ENCODE measurements around the gene SLC25A53. TPM values are rescaled to one million over a fixed set of nuclear protein-coding genes. Genes with fewer than 3 reads are reported as not detected.

SLC25A53 gene, protein sequence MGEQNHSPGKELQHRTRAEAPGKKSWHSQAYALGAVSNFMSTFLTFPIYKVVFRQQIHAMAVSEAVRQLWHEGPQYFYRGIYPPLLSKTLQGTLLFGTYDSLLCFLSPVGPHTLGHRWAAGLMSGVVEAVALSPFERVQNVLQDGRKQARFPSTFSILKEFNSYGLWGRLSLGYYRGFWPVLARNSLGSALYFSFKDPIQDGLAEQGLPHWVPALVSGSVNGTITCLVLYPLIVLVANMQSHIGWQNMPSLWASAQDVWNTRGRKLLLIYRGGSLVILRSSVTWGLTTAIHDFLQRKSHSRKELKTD
- 2.2 and 5.8 TPM in 2 replicates for total RNA-seq (2014; rRNA removed; shearing (Covaris generic); ENCODE audit: low replicate concordance)

DNA sequence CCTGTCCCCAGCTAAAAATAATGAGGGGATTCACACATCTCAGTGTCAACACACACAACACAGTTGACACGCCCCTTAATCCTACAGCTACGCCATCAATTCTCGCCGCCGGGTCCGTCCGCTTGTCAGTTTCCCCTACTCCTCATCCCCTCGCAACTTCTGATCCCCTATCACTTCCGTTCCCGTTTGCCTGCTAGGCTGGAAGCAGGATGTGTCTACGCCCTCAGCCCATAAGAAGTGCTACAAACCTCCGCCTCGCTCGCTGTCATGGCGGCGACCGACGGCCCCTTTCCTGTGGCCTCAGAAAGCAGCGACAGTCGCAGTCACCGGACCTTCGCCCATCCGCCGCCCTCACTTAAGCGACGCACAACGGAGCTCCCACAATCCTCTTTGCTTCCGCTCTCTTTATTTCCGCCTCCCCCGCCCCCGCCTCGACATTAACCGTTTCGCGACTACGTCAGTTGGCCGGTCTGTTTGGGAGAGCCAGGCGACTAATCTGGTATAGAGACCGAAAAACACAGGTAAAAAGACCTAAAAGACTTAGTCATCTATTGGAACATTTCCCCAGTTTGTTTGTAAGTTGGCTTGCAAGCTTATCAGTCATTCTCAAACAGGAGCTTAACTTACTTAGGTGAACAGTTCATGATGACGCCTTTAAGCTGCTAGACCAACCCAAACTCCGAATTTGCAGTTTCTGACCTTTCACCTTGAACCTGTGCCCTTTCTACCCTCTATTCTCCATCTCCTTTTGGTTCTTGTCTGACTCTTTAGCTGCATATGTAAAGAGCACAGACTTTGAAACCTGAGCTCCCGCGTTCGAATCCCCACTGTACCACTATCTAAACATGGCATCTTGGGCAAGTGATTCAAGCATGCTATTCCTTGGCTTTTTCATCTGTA is at the start of gene SLC25A53:
Gene SLC25A53 (minus strand): TSS at position 380 of the 900 bp plus-strand sequence. CDS start 51,752 bp downstream, outside the sequence.
- H2AFZ ChIP-seq (ENCODE audit: low read length): 0 out of 2 replicates have a peak within 1 kb of the TSS, but pooled peaks have one; percentile 32
- H3K4me3 ChIP-seq (ENCODE audit: low read length): peak within 1 kb of the TSS; percentile 77
- no peaks in the 10 kb centered on the region for H3K27me3 ChIP-seq (ENCODE audit: low read length)
- H3K9me2 ChIP-seq (replicated peaks; ENCODE audit: insufficient read depth, low read length): no peaks in the 10 kb centered on the region
- H3K36me3 ChIP-seq (ENCODE audit: insufficient read depth, low read length): no peaks in the 10 kb centered on the region
- H4K20me1 ChIP-seq (ENCODE audit: insufficient read depth, low read depth, low read length): no peaks in the 10 kb centered on the region
- peak within 1 kb of the TSS; percentile 86 for H3K27ac ChIP-seq (ENCODE audit: low read length)
- H3K4me1 ChIP-seq (ENCODE audit: low read length): peaks cover 17% of the 10 kb centered on the region
- peak within 1 kb of the TSS; percentile 83 for H3K4me2 ChIP-seq (ENCODE audit: low read depth, low read length, poor library complexity, severe bottlenecking)
- peaks cover 30% of the 10 kb centered on the region for H3K79me2 ChIP-seq (ENCODE audit: low read length)
- peak; percentile 93 for DNase-seq
- no peaks in the 10 kb centered on the region for H3K9me3 ChIP-seq (ENCODE audit: low read length)
- peak within 1 kb of the TSS; percentile 75 for H3K9ac ChIP-seq (ENCODE audit: low read length)

DNA sequence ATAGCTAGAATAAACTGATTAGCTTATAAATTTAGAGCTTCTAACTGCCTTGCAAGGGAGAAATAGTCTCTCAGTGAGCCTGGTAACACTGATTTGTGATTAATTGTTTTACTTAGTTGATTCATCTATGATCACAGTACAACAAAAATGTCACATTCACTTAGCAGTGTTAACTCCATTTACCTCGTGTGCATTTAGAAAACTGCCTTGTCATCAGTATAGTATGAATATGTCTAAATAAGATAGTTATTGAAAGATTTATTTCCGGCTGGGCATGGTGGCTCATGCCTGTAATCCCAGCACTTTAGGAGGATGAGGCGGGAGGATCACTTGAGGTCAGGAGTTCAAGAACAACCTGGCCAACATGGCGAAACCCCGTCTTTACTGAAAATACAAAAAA is 48.7 kb upstream of the SLC25A53 start:
- H3K9me2 ChIP-seq (replicated peaks; ENCODE audit: insufficient read depth, low read length): no peaks in the 10 kb centered on the region
- DNase-seq: no peak
- H3K27me3 ChIP-seq (ENCODE audit: low read length): no peaks in the 10 kb centered on the region
- H3K9me3 ChIP-seq (ENCODE audit: low read length): no peaks in the 10 kb centered on the region
- no peaks in the 10 kb centered on the region for H3K79me2 ChIP-seq (ENCODE audit: low read length)
- no peak overlapping the region for H3K4me2 ChIP-seq (ENCODE audit: low read depth, low read length, poor library complexity, severe bottlenecking)
- no peak overlapping the region for H2AFZ ChIP-seq (ENCODE audit: low read length)
- H3K36me3 ChIP-seq (ENCODE audit: insufficient read depth, low read length): no peaks in the 10 kb centered on the region
- no peak overlapping the region for H3K4me3 ChIP-seq (ENCODE audit: low read length)
- H3K27ac ChIP-seq (ENCODE audit: low read length): no peak overlapping the region
- H4K20me1 ChIP-seq (ENCODE audit: insufficient read depth, low read depth, low read length): no peaks in the 10 kb centered on the region
- H3K9ac ChIP-seq (ENCODE audit: low read length): no peak overlapping the region
- H3K4me1 ChIP-seq (ENCODE audit: low read length): no peaks in the 10 kb centered on the region

DNA sequence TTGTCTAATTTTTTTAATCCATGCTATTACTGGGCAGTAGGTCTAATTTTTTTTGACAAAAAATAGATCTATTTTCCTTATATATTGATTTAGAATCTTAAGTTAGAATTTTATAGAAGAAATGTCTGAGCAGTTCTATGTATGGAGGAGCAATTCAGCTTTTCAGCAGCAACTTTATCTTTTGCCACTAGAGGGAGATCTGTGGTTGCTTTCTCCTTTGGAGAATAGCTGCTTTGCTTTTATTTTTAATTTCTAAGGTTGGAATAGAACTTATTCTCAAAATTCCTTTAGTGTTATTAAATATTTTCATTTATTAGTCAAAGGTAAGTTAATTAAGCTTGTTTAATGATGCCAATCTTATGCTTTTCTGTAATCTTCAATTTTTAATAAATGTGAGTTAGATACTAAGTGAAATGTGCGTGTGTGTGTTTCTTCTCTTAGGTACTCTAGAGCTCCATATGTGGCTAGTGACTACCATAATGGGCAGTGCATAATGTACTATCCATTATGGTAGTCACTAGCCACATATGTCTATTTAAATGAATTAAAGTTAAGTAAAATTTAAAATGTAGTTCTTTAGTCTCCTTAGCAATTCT is 38.8 kb upstream of the SLC25A53 start:
- H3K4me3 ChIP-seq (ENCODE audit: low read length): no peak overlapping the region
- no peak overlapping the region for H3K4me2 ChIP-seq (ENCODE audit: low read depth, low read length, poor library complexity, severe bottlenecking)
- H3K36me3 ChIP-seq (ENCODE audit: insufficient read depth, low read length): no peaks in the 10 kb centered on the region; the same call in 1 of the 2 replicates
- no peaks in the 10 kb centered on the region for H3K9me2 ChIP-seq (replicated peaks; ENCODE audit: insufficient read depth, low read length)
- no peaks in the 10 kb centered on the region; the same call in 1 of the 2 replicates for H3K4me1 ChIP-seq (ENCODE audit: low read length)
- no peak overlapping the region for H2AFZ ChIP-seq (ENCODE audit: low read length)
- peak; percentile 80 for DNase-seq
- H3K9me3 ChIP-seq (ENCODE audit: low read length): no peaks in the 10 kb centered on the region
- no peaks in the 10 kb centered on the region for H3K27me3 ChIP-seq (ENCODE audit: low read length)
- H3K9ac ChIP-seq (ENCODE audit: low read length): no peak overlapping the region
- H4K20me1 ChIP-seq (ENCODE audit: insufficient read depth, low read depth, low read length): no peaks in the 10 kb centered on the region
- H3K27ac ChIP-seq (ENCODE audit: low read length): no peak overlapping the region
- H3K79me2 ChIP-seq (ENCODE audit: low read length): no peaks in the 10 kb centered on the region

DNA sequence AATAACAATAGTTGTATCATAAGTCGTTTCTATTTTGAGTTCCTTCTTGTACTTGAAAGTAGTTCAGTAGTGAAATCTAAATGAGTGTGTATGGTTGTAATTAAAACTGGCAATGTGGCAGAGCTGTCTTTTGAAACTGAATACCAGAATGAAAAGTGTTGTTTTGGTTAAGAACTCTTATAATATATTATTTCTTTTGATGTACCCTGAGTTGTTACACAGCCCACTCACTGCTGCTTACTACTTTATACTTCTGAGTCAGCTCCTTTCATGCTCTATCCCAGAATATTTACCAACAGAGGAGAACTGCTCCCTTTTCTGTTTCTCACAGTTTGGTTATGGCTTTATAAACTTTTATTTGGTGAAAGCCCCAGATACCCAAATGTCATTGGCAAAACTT is 38.2 kb upstream of the SLC25A53 start:
- no peak overlapping the region for H3K9ac ChIP-seq (ENCODE audit: low read length)
- H2AFZ ChIP-seq (ENCODE audit: low read length): no peak overlapping the region
- H3K4me2 ChIP-seq (ENCODE audit: low read depth, low read length, poor library complexity, severe bottlenecking): no peak overlapping the region
- H4K20me1 ChIP-seq (ENCODE audit: insufficient read depth, low read depth, low read length): no peaks in the 10 kb centered on the region
- no peaks in the 10 kb centered on the region for H3K9me2 ChIP-seq (replicated peaks; ENCODE audit: insufficient read depth, low read length)
- DNase-seq: no peak
- H3K4me1 ChIP-seq (ENCODE audit: low read length): no peaks in the 10 kb centered on the region; the same call in 1 of the 2 replicates
- no peaks in the 10 kb centered on the region for H3K27me3 ChIP-seq (ENCODE audit: low read length)
- no peaks in the 10 kb centered on the region for H3K9me3 ChIP-seq (ENCODE audit: low read length)
- H3K79me2 ChIP-seq (ENCODE audit: low read length): no peaks in the 10 kb centered on the region
- no peaks in the 10 kb centered on the region; the same call in 1 of the 2 replicates for H3K36me3 ChIP-seq (ENCODE audit: insufficient read depth, low read length)
- no peak overlapping the region for H3K27ac ChIP-seq (ENCODE audit: low read length)
- H3K4me3 ChIP-seq (ENCODE audit: low read length): no peak overlapping the region

DNA sequence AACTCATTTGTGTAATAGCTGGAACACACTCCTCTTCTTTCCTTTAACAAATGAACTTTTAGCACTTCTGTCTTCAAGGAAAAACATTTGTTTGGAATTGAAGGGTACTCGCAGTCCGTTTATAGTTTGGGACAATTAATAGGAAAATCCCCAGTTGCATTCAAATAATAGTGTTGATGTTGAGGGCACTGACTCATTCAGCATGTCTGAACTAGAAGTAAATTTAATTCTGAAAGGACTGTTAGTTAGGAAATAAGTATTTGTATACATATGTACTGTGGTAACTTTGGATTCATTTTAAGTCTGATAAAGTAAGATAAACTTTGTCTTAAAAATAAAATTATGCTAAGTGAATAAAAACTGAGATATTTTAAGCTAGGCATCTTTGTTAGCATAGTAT is 36.7 kb upstream of the SLC25A53 start:
- H2AFZ ChIP-seq (ENCODE audit: low read length): no peak overlapping the region
- no peaks in the 10 kb centered on the region for H4K20me1 ChIP-seq (ENCODE audit: insufficient read depth, low read depth, low read length)
- no peak overlapping the region for H3K4me2 ChIP-seq (ENCODE audit: low read depth, low read length, poor library complexity, severe bottlenecking)
- no peaks in the 10 kb centered on the region; the same call in 1 of the 2 replicates for H3K36me3 ChIP-seq (ENCODE audit: insufficient read depth, low read length)
- H3K9me3 ChIP-seq (ENCODE audit: low read length): no peaks in the 10 kb centered on the region
- H3K27me3 ChIP-seq (ENCODE audit: low read length): no peaks in the 10 kb centered on the region
- no peaks in the 10 kb centered on the region for H3K79me2 ChIP-seq (ENCODE audit: low read length)
- no peak overlapping the region for H3K4me3 ChIP-seq (ENCODE audit: low read length)
- H3K27ac ChIP-seq (ENCODE audit: low read length): no peak overlapping the region
- no peaks in the 10 kb centered on the region; the same call in 1 of the 2 replicates for H3K4me1 ChIP-seq (ENCODE audit: low read length)
- H3K9ac ChIP-seq (ENCODE audit: low read length): no peak overlapping the region
- no peaks in the 10 kb centered on the region for H3K9me2 ChIP-seq (replicated peaks; ENCODE audit: insufficient read depth, low read length)
- DNase-seq: no peak

DNA sequence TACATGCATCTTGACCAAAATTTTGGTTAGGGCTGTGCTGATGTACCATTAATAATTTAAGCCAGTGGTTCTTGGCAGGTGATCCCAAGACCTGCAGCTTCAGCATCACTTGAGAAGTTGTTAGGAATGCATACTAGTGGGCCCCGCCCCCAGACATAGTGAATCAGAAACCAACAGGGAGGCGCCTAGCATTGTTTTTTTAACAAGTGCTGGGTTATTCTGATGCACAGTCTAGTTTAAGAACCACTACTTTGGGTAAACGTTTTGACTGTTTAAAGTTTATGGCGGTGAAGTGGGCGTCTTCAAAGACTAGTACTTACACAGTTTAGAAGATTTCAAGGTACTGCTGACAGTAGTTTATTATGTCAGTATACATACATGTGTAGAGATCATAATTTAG is 33.0 kb upstream of the SLC25A53 start:
- no peaks in the 10 kb centered on the region for H3K36me3 ChIP-seq (ENCODE audit: insufficient read depth, low read length)
- no peak overlapping the region for H3K4me3 ChIP-seq (ENCODE audit: low read length)
- DNase-seq: no peak
- H3K9me2 ChIP-seq (replicated peaks; ENCODE audit: insufficient read depth, low read length): no peaks in the 10 kb centered on the region
- no peaks in the 10 kb centered on the region for H3K4me1 ChIP-seq (ENCODE audit: low read length)
- no peak overlapping the region for H3K27ac ChIP-seq (ENCODE audit: low read length)
- no peak overlapping the region for H3K9ac ChIP-seq (ENCODE audit: low read length)
- no peak overlapping the region for H2AFZ ChIP-seq (ENCODE audit: low read length)
- H3K9me3 ChIP-seq (ENCODE audit: low read length): no peaks in the 10 kb centered on the region
- H3K4me2 ChIP-seq (ENCODE audit: low read depth, low read length, poor library complexity, severe bottlenecking): no peak overlapping the region
- no peaks in the 10 kb centered on the region for H3K79me2 ChIP-seq (ENCODE audit: low read length)
- H3K27me3 ChIP-seq (ENCODE audit: low read length): no peaks in the 10 kb centered on the region
- H4K20me1 ChIP-seq (ENCODE audit: insufficient read depth, low read depth, low read length): no peaks in the 10 kb centered on the region

DNA sequence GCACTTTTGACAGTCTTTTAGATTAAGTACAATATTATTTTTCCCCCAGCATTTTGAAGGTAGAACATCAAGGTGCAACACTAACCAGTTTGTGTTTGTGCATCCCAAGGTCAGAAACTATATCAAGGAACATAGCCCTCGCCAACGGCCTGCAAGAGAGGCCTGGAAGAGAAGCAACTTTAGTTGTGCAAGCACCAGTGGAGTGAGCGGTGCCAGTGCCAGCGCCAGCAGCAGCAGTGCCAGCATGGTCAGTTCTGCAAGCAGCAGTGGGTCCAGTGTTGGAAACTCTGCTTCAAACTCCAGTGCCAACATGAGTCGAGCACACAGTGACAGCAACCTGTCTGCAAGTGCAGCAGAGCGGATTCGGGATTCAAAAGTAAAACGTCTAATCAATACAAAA is 31.1 kb upstream of the SLC25A53 start:
- no peaks in the 10 kb centered on the region for H3K36me3 ChIP-seq (ENCODE audit: insufficient read depth, low read length)
- H3K4me1 ChIP-seq (ENCODE audit: low read length): no peaks in the 10 kb centered on the region
- no peak overlapping the region for H3K9ac ChIP-seq (ENCODE audit: low read length)
- H4K20me1 ChIP-seq (ENCODE audit: insufficient read depth, low read depth, low read length): no peaks in the 10 kb centered on the region
- no peaks in the 10 kb centered on the region for H3K9me2 ChIP-seq (replicated peaks; ENCODE audit: insufficient read depth, low read length)
- H2AFZ ChIP-seq (ENCODE audit: low read length): no peak overlapping the region
- H3K27ac ChIP-seq (ENCODE audit: low read length): no peak overlapping the region
- DNase-seq: no peak
- peaks cover 6% of the 10 kb centered on the region; the same call in 1 of the 2 replicates for H3K79me2 ChIP-seq (ENCODE audit: low read length)
- H3K9me3 ChIP-seq (ENCODE audit: low read length): no peaks in the 10 kb centered on the region
- no peak overlapping the region for H3K4me2 ChIP-seq (ENCODE audit: low read depth, low read length, poor library complexity, severe bottlenecking)
- no peak overlapping the region for H3K4me3 ChIP-seq (ENCODE audit: low read length)
- H3K27me3 ChIP-seq (ENCODE audit: low read length): no peaks in the 10 kb centered on the region

DNA sequence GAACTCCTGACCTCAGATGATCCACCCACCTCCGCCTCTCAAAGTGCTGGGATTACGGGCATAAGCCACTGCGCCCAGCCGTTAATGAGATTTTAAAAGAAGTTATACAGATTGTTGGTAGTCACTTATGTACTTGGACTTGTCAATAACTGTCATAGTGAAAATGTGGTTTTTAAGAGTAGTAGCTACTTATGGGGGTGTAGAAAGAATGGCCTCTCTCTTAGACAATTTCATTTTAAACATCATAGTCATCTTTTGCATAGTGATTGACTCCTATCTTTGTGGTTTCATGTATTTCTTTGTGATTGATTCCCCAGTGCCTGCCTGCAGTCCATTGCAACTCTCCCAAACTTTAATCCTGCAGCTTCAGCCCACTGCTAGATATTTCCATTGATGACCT is 26.9 kb upstream of the SLC25A53 start:
- H3K9me3 ChIP-seq (ENCODE audit: low read length): no peaks in the 10 kb centered on the region
- H3K9ac ChIP-seq (ENCODE audit: low read length): no peak overlapping the region
- H3K27ac ChIP-seq (ENCODE audit: low read length): no peak overlapping the region
- no peak overlapping the region for H2AFZ ChIP-seq (ENCODE audit: low read length)
- H3K79me2 ChIP-seq (ENCODE audit: low read length): peaks cover 42% of the 10 kb centered on the region
- H3K4me2 ChIP-seq (ENCODE audit: low read depth, low read length, poor library complexity, severe bottlenecking): no peak overlapping the region
- no peaks in the 10 kb centered on the region for H3K27me3 ChIP-seq (ENCODE audit: low read length)
- H4K20me1 ChIP-seq (ENCODE audit: insufficient read depth, low read depth, low read length): no peaks in the 10 kb centered on the region
- no peaks in the 10 kb centered on the region for H3K9me2 ChIP-seq (replicated peaks; ENCODE audit: insufficient read depth, low read length)
- H3K4me1 ChIP-seq (ENCODE audit: low read length): no peaks in the 10 kb centered on the region
- H3K4me3 ChIP-seq (ENCODE audit: low read length): no peak overlapping the region
- DNase-seq: no peak
- H3K36me3 ChIP-seq (ENCODE audit: insufficient read depth, low read length): no peaks in the 10 kb centered on the region

Data from Karpas-422 (cell line).